A172 (cell line): ENCODE results near the gene HDAC9. TPM values are rescaled to one million over a fixed set of nuclear protein-coding genes. Genes with fewer than 3 reads are reported as not detected.

Source experiments
- DNase-seq: peaks from one replicate; pipeline ENCODE4 v3.0.0-alpha.2; 2015; ENCODE audit warnings: low spot score
- total RNA-seq: library from RNA; depleted of rRNA; stranded (reverse); fragments of >200 nt; shearing (Covaris generic); gene quantifications from 2 replicates; pipeline ENCODE4 v1.2.3, GENCODE V29; 2014

The HDAC9 gene
- total RNA-seq, 1 experiment from 2014 or later: 53.6 TPM

- no peak for DNase-seq
These were observed 291.2 kb downstream of the HDAC9 start for GRCh38 chr7:18786796-18787195.

- peak; percentile 11 for DNase-seq
These were observed 292.5 kb downstream of the HDAC9 start for GRCh38 chr7:18788026-18788425.

GRCh38 chr7:18792871-18793595, 297.5 kb downstream of the HDAC9 start:
- no peak for DNase-seq

GRCh38 chr7:18796216-18796615, 300.7 kb downstream of the HDAC9 start:
- DNase-seq: no peak

- peak; percentile 82 for DNase-seq
These were observed 302.7 kb downstream of the HDAC9 start for GRCh38 chr7:18798088-18798906.

- DNase-seq: no peak
These were observed 304.4 kb downstream of the HDAC9 start for GRCh38 chr7:18799899-18800298.

GRCh38 chr7:18803923-18804322, 308.4 kb downstream of the HDAC9 start:
- no peak for DNase-seq

GRCh38 chr7:18806177-18806576, 310.6 kb downstream of the HDAC9 start:
- DNase-seq: no peak

GRCh38 chr7:18808026-18808425, 312.5 kb downstream of the HDAC9 start:
- no peak for DNase-seq

- no peak for DNase-seq
These were observed 319.9 kb downstream of the HDAC9 start for GRCh38 chr7:18815261-18815960.

- DNase-seq: no peak
These were observed 325.4 kb downstream of the HDAC9 start for GRCh38 chr7:18820981-18821380.

GRCh38 chr7:18821554-18821953, 326.0 kb downstream of the HDAC9 start:
- no peak for DNase-seq

GRCh38 chr7:18824157-18824556, 328.6 kb downstream of the HDAC9 start:
- DNase-seq: no peak

GRCh38 chr7:18828260-18828993, 332.9 kb downstream of the HDAC9 start:
- no peak for DNase-seq

- no peak for DNase-seq
These were observed 333.7 kb downstream of the HDAC9 start for GRCh38 chr7:18828994-18829857.

- DNase-seq: peak; percentile 36
These were observed 334.3 kb downstream of the HDAC9 start for GRCh38 chr7:18829858-18830285.

- DNase-seq: no peak
These were observed 335.9 kb downstream of the HDAC9 start for GRCh38 chr7:18831419-18831818.

GRCh38 chr7:18831943-18832342, 336.4 kb downstream of the HDAC9 start:
- no peak for DNase-seq

GRCh38 chr7:18834577-18834976, 339.0 kb downstream of the HDAC9 start:
- no peak for DNase-seq

GRCh38 chr7:18835001-18835690, 339.6 kb downstream of the HDAC9 start:
- DNase-seq: no peak
